Tibial nerve (tissue), 4 donors: ENCODE data around the gene PCSK5. TPM values are rescaled to one million over a fixed set of nuclear protein-coding genes. Genes with fewer than 3 reads are reported as not detected.

Source experiments
- DNase-seq, 2 donors: peaks; one replicate each; pipeline ENCODE4 v3.0.0-alpha.2; 2019; ENCODE audit warnings: low spot score in 2 of 2
- H3K27ac ChIP-seq, 4 donors: fragments of 200-600 bp; sonication (generic) in 3 of 4; one replicate each; pipeline ENCODE4 v1.5.1; 2017 to 2019; ENCODE audit warnings: mild to moderate bottlenecking in 1 of 4
- H3K27me3 ChIP-seq, 2 donors: fragments of 200-600 bp; sonication (generic) in 1 of 2; one replicate each; pipeline versions ENCODE4 v1.5.1 to v1.6.0; 2017 to 2019
- H3K36me3 ChIP-seq, 3 donors: fragments of 200-600 bp; sonication (generic); one replicate each; pipeline ENCODE4 v1.5.1; 2018 to 2019
- H3K4me1 ChIP-seq, 4 donors: fragments of 200-600 bp; sonication (generic) in 3 of 4; one replicate each; pipeline ENCODE4 v1.5.1; 2017 to 2019
- H3K4me3 ChIP-seq, 4 donors: fragments of 200-600 bp; sonication (generic) in 3 of 4; one replicate each; pipeline ENCODE4 v1.5.1; 2017 to 2019; ENCODE audit warnings: mild to moderate bottlenecking in 1 of 4, moderate library complexity in 1 of 4
- H3K9me3 ChIP-seq, 4 donors: fragments of 200-600 bp; sonication (generic) in 3 of 4; one replicate each; pipeline ENCODE4 v1.5.1; 2017 to 2019
- EP300 ChIP-seq, 2 donors: sonication (generic); formaldehyde crosslinking; IDR thresholded peaks; one replicate each; pipeline ENCODE4 v1.6.1; 2017; ENCODE audit warnings: antibody characterized with exemption in 2 of 2, mild to moderate bottlenecking in 1 of 2
- POLR2A ChIP-seq, 2 donors: fragments of 450-650 bp; IDR thresholded peaks; one replicate each; pipeline ENCODE4 v1.6.1; 2017; ENCODE audit warnings: antibody characterized with exemption in 2 of 2, mild to moderate bottlenecking in 2 of 2, moderate library complexity in 2 of 2
- WGBS, 2 donors: methylation state at CpG; one replicate each; pipeline ENCODE4 v1.1.5; 2018; 5-methylcytosine and 5-hydroxymethylcytosine counted together
- total RNA-seq, 4 donors: library from RNA; depleted of rRNA; stranded (reverse); fragments of >200 nt; gene quantifications; one replicate each; pipeline ENCODE4 v1.1.0, GENCODE V29; 2016
- TF ChIP-seq, protein P1 (sequence below), 5 experiments: fragments of 200-600 bp in 3 of 5; fragments of 450-650 bp in 2 of 5; sonication (generic) in 3 of 5; IDR thresholded peaks; one replicate each; pipeline ENCODE4 v1.5.1; 2016 to 2019; ENCODE audit warnings: antibody characterized with exemption in 5 of 5, mild to moderate bottlenecking in 3 of 5, moderate library complexity in 2 of 5

PCSK5 gene
- total RNA-seq, 4 donors from 2014 or later = 12.5 to 32.7 (median 23.0) TPM

- Histone ChIP-seq H3K27me3 (no peaks in the 10 kb centered on the region), H3K27ac (peak overlapping the region in 1 of 4 donors; percentile 31), H3K36me3 (peaks cover 0 to 3% (median 0%) of the 10 kb centered on the region in 3 donors), H3K9me3 (no peaks in the 10 kb centered on the region), H3K4me3 (no peak overlapping the region), H3K4me1 (peaks cover 0 to 13% (median 0%) of the 10 kb centered on the region in 4 donors)
- TF ChIP-seq EP300 (IDR thresholded peaks at IDR 0.05) = no peak
- TF ChIP-seq, protein P1, sequence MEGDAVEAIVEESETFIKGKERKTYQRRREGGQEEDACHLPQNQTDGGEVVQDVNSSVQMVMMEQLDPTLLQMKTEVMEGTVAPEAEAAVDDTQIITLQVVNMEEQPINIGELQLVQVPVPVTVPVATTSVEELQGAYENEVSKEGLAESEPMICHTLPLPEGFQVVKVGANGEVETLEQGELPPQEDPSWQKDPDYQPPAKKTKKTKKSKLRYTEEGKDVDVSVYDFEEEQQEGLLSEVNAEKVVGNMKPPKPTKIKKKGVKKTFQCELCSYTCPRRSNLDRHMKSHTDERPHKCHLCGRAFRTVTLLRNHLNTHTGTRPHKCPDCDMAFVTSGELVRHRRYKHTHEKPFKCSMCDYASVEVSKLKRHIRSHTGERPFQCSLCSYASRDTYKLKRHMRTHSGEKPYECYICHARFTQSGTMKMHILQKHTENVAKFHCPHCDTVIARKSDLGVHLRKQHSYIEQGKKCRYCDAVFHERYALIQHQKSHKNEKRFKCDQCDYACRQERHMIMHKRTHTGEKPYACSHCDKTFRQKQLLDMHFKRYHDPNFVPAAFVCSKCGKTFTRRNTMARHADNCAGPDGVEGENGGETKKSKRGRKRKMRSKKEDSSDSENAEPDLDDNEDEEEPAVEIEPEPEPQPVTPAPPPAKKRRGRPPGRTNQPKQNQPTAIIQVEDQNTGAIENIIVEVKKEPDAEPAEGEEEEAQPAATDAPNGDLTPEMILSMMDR (IDR thresholded peaks at IDR 0.05) = no peak
- no peak for TF ChIP-seq POLR2A (IDR thresholded peaks at IDR 0.05)
- 88 to 91% methylated on average over 16 of the region's 16 CpGs for WGBS, 2 donors
- no peak for DNase-seq
These were observed 51.3 kb downstream of the PCSK5 start for GRCh38 chr9:75941577-75942311.

- DNase-seq = no peak
- no peak overlapping the region for H3K4me3 ChIP-seq
- WGBS, 2 donors = 81 to 89% methylated on average over 6 of the region's 6 CpGs
- peaks cover 0 to 2% (median 0%) of the 10 kb centered on the region in 4 donors for H3K4me1 ChIP-seq
- H3K27ac ChIP-seq = no peak overlapping the region
- H3K36me3 ChIP-seq = peaks cover 0 to 14% (median 0%) of the 10 kb centered on the region in 3 donors
- TF ChIP-seq POLR2A (IDR thresholded peaks at IDR 0.05) (no peak), EP300 (IDR thresholded peaks at IDR 0.05) (no peak)
- TF ChIP-seq, protein P1 (IDR thresholded peaks at IDR 0.05) = no peak
- H3K9me3 ChIP-seq = peaks cover 0 to 4% (median 0%) of the 10 kb centered on the region in 4 donors
- H3K27me3 ChIP-seq = no peaks in the 10 kb centered on the region
These were observed 56.3 kb downstream of the PCSK5 start for GRCh38 chr9:75946766-75947165.

DNA sequence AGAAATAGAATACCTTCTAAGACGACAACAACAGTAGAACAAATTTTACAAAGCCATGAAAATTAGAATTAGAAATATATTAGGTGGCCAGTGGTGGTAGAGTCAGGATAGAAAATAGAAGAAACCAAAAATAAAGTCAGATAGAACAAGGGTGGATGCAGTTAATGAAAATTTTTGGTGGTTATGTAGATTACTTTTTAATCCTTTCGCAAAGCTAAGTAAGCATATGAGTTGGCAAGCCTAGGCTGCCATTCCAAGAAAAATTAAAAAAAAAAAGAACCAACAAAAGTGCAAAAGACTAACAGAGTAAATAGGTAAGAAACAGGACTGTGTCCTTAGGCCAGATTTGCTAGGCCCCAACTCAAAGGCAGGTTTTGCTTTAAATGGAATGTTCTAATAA, 56.8 kb downstream of the PCSK5 start:
- H3K27ac ChIP-seq = no peak overlapping the region
- 76 to 82% methylated on average over 2 of the region's 2 CpGs for WGBS, 2 donors

GRCh38 chr9:75950998-75951397, 60.5 kb downstream of the PCSK5 start:
- Histone ChIP-seq H3K4me3 (no peak overlapping the region), H3K9me3 (peaks cover 0 to 4% (median 0%) of the 10 kb centered on the region in 4 donors), H3K36me3 (peaks cover 0 to 12% (median 0%) of the 10 kb centered on the region in 3 donors), H3K27me3 (no peaks in the 10 kb centered on the region), H3K4me1 (peaks cover 0 to 13% (median 2%) of the 10 kb centered on the region in 4 donors), H3K27ac (no peak overlapping the region)
- TF ChIP-seq POLR2A (IDR thresholded peaks at IDR 0.05) (no peak), EP300 (IDR thresholded peaks at IDR 0.05) (no peak)
- TF ChIP-seq, protein P1 (IDR thresholded peaks at IDR 0.05) = no peak
- no peak for DNase-seq
- WGBS, 2 donors = 53 to 65% methylated on average over 3 of the region's 3 CpGs

More for the DNA sequence above, 56.8 kb downstream of the PCSK5 start:
- peaks cover 0 to 4% (median 0%) of the 10 kb centered on the region in 4 donors for H3K9me3 ChIP-seq
- TF ChIP-seq POLR2A (IDR thresholded peaks at IDR 0.05) (no peak), EP300 (IDR thresholded peaks at IDR 0.05) (no peak)
- TF ChIP-seq, protein P1 (IDR thresholded peaks at IDR 0.05) = no peak
- peaks cover 0 to 12% (median 0%) of the 10 kb centered on the region in 3 donors for H3K36me3 ChIP-seq
- no peak for DNase-seq
- H3K4me3 ChIP-seq = no peak overlapping the region
- no peaks in the 10 kb centered on the region for H3K27me3 ChIP-seq
- no peaks in the 10 kb centered on the region for H3K4me1 ChIP-seq

- no peak for DNase-seq
- Histone ChIP-seq H3K27ac (no peak overlapping the region), H3K4me1 (peaks cover 0 to 24% (median 3%) of the 10 kb centered on the region in 4 donors), H3K4me3 (no peak overlapping the region), H3K36me3 (peaks cover 0 to 12% (median 0%) of the 10 kb centered on the region in 3 donors), H3K9me3 (peaks cover 0 to 4% (median 0%) of the 10 kb centered on the region in 4 donors), H3K27me3 (no peaks in the 10 kb centered on the region)
- WGBS, 2 donors = 47 to 50% methylated on average over 2 of the region's 2 CpGs
- no peak for TF ChIP-seq POLR2A (IDR thresholded peaks at IDR 0.05)
- TF ChIP-seq, protein P1 (IDR thresholded peaks at IDR 0.05) = no peak
- TF ChIP-seq EP300 (IDR thresholded peaks at IDR 0.05) = peak in 1 of 2 donors; percentile 57
These were observed 62.7 kb downstream of the PCSK5 start for GRCh38 chr9:75953218-75953617.
